Stimulated activated CD4-positive, alpha-beta T cell treated with anti-CD3 and anti-CD28 coated beads, Interleukin-1b, Interleukin-23, amount 100 ng/mL, for 48 hours (primary cell): ENCODE measurements around the gene ARHGEF26.

Experiments used
- DNase-seq: peaks from one replicate; pipeline ENCODE4 v3.0.0-alpha.2; 2020

Gene ARHGEF26

GRCh38 chr3:154121701-154122551, 736 bp downstream of the ARHGEF26 start:
- peak; percentile 8 for DNase-seq

- no peak for DNase-seq
Observed at GRCh38 chr3:154122552-154122911, 1.3 kb downstream of the ARHGEF26 start.

GRCh38 chr3:154122912-154123559, 1.8 kb downstream of the ARHGEF26 start:
- DNase-seq = no peak

GRCh38 chr3:154123906-154124305, 2.7 kb downstream of the ARHGEF26 start:
- DNase-seq = no peak

GRCh38 chr3:154125378-154126030, 4.3 kb downstream of the ARHGEF26 start:
- no peak for DNase-seq

GRCh38 chr3:154126651-154127050, 5.5 kb downstream of the ARHGEF26 start:
- DNase-seq = no peak

- DNase-seq = no peak
Observed at GRCh38 chr3:154129625-154130024, 8.4 kb downstream of the ARHGEF26 start.

GRCh38 chr3:154130540-154130939, 9.3 kb downstream of the ARHGEF26 start:
- DNase-seq = no peak

- DNase-seq = no peak
Observed at GRCh38 chr3:154131830-154132229, 10.6 kb downstream of the ARHGEF26 start.

- DNase-seq = no peak
Observed at GRCh38 chr3:154132777-154133375, 11.7 kb downstream of the ARHGEF26 start.

GRCh38 chr3:154135511-154136173, 14.5 kb downstream of the ARHGEF26 start:
- DNase-seq = no peak

- DNase-seq = no peak
Observed at GRCh38 chr3:154137036-154137435, 15.8 kb downstream of the ARHGEF26 start.

- DNase-seq = no peak
Observed at GRCh38 chr3:154139996-154140436, 18.8 kb downstream of the ARHGEF26 start.

GRCh38 chr3:154142608-154143007, 21.4 kb downstream of the ARHGEF26 start:
- no peak for DNase-seq

GRCh38 chr3:154143873-154144272, 22.7 kb downstream of the ARHGEF26 start:
- DNase-seq = no peak

- DNase-seq = no peak
Observed at GRCh38 chr3:154144825-154145465, 23.8 kb downstream of the ARHGEF26 start.

- no peak for DNase-seq
Observed at GRCh38 chr3:154148541-154148940, 27.4 kb downstream of the ARHGEF26 start.

- no peak for DNase-seq
Observed at GRCh38 chr3:154149286-154149685, 28.1 kb downstream of the ARHGEF26 start.

- DNase-seq = no peak
Observed at GRCh38 chr3:154151969-154152368, 30.8 kb downstream of the ARHGEF26 start.

- no peak for DNase-seq
Observed at GRCh38 chr3:154152741-154153140, 31.6 kb downstream of the ARHGEF26 start.

- DNase-seq = no peak
Observed at GRCh38 chr3:154156530-154156929, 35.3 kb downstream of the ARHGEF26 start.

GRCh38 chr3:154161806-154162205, 40.6 kb downstream of the ARHGEF26 start:
- no peak for DNase-seq
